Activated CD4-positive, alpha-beta memory T cell treated with anti-CD3 and anti-CD28 coated beads for 36 hours (primary cell): Measurements from ENCODE around the gene FAM47E. TPM values are rescaled to one million over a fixed set of nuclear protein-coding genes. Genes with fewer than 3 reads are reported as not detected.

ENCODE experiments used
- CTCF ChIA-PET: fragments of 350-600 bp; sonication (Branson Sonifier 250); formaldehyde crosslinking; loops from one replicate; lab custom pipeline; 2021; ENCODE audit warnings: antibody characterized with exemption, inconsistent platforms; lab: Charles Lee
- POLR2A ChIA-PET: fragments of 350-600 bp; sonication (Branson Sonifier 250); formaldehyde crosslinking; loops from one replicate; lab custom pipeline; 2021; ENCODE audit warnings: antibody characterized with exemption; lab: Charles Lee
- DNase-seq: peaks from one replicate; pipeline ENCODE4 v3.0.0-alpha.2; 2020
- H3K27ac Mint-ChIP-seq: one replicate; pipeline ENCODE4 v1.8.0; 2021; ENCODE audit warnings: mixed read lengths
- H3K27me3 Mint-ChIP-seq: one replicate; pipeline ENCODE4 v1.8.0; 2021; ENCODE audit warnings: mixed read lengths
- H3K36me3 Mint-ChIP-seq: one replicate; pipeline ENCODE4 v1.8.0; 2021; ENCODE audit warnings: mixed read lengths
- H3K4me1 Mint-ChIP-seq: one replicate; pipeline ENCODE4 v1.8.0; 2021; ENCODE audit warnings: low read depth, mixed read lengths
- H3K4me3 Mint-ChIP-seq: one replicate; pipeline ENCODE4 v1.8.0; 2021; ENCODE audit warnings: mild to moderate bottlenecking, mixed read lengths
- H3K9me3 Mint-ChIP-seq: one replicate; pipeline ENCODE4 v1.8.0; 2021; ENCODE audit warnings: mixed read lengths
- intact Hi-C: fragments of 100-400 bp; cut with micrococcal nuclease; formaldehyde crosslinking; loops from one replicate; pipeline ENCODE4 v1.15.1; 2023
- total RNA-seq, 2 experiments: library from RNA; stranded (reverse); gene quantifications; one replicate each; pipeline ENCODE4 v1.2.3, GENCODE V29; 2021

Gene FAM47E
- total RNA-seq, 2 experiments from 2014 or later = not detected

- CTCF ChIA-PET = interaction anchor here (1.1 to 2.9 kb wide), 3 partner anchors 33 to 292 kb away, joined by 3 to 14 read pairs (median 5); no protein-coding TSS in a partner anchor
- H3K4me1 Mint-ChIP-seq = peaks cover 30% of the 10 kb centered on the region
- H3K36me3 Mint-ChIP-seq = no peaks in the 10 kb centered on the region
- peak; percentile 67 for DNase-seq
- intact Hi-C loops = loop anchor here (5.0 to 10.0 kb wide), 3 partner anchors 66 to 864 kb away; partner anchors contain the start of genes CCNI, NUP54, RCHY1 and THAP6
- H3K27me3 Mint-ChIP-seq = no peaks in the 10 kb centered on the region
- POLR2A ChIA-PET = no interaction called here
- no peaks in the 10 kb centered on the region for H3K9me3 Mint-ChIP-seq
- peak overlapping the region; percentile 68 for H3K4me3 Mint-ChIP-seq
- H3K27ac Mint-ChIP-seq = peak overlapping the region; percentile 44
Measured at GRCh38 chr4:76212851-76213414, 38.6 kb upstream of the FAM47E start.

- peaks cover 25% of the 10 kb centered on the region for H3K4me1 Mint-ChIP-seq
- no peaks in the 10 kb centered on the region for H3K9me3 Mint-ChIP-seq
- H3K36me3 Mint-ChIP-seq = no peaks in the 10 kb centered on the region
- H3K4me3 Mint-ChIP-seq = peak within 1 kb of the TSS; percentile 70
- ChIA-PET CTCF (interaction anchor here (1.1 to 2.9 kb wide), 3 partner anchors 34 to 291 kb away, joined by 3 to 14 read pairs (median 5); no protein-coding TSS in a partner anchor), POLR2A (no interaction called here)
- peak within 1 kb of the TSS; percentile 44 for H3K27ac Mint-ChIP-seq
- no peaks in the 10 kb centered on the region for H3K27me3 Mint-ChIP-seq
- intact Hi-C loops = loop anchor here (1.0 to 10.0 kb wide), 4 partner anchors 66 to 864 kb away; partner anchors contain the start of genes CCNI, NUP54, RCHY1 and THAP6
- peak; percentile 75 for DNase-seq
Measured at GRCh38 chr4:76213415-76214176, 37.9 kb upstream of the FAM47E start, which contains the start of gene SCARB2. SCARB2 (minus strand) TSS chr4:76213824; CDS start chr4:76213543, 281 bp downstream.

DNA sequence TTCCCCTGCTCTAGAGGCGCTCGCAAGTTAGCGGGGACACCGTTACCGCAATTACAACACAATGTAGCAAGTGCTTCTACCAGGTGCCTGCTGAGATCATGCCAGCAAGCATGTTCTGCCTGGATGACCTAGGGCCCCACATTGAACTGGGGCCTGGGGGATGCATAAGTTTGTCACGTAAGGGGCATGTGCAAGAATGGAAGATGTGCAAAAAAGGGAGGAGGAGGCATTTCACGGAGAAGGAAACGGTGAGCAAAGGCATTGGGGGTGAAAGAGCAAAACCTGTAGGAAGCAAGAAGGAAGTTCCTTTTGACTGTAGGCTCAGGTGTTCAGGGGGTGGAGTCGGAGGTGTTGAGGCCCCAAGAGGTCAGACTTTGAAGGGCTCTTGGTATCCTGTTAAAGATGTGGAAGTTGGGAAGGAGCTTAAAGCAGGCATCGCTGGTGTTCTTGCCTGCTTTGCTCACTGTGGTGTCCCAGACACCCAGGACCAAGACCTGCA, 37.3 kb upstream of the FAM47E start:
- Mint-ChIP-seq H3K36me3 (no peaks in the 10 kb centered on the region), H3K27ac (peak overlapping the region; percentile 30), H3K9me3 (no peaks in the 10 kb centered on the region), H3K4me1 (peaks cover 22% of the 10 kb centered on the region), H3K27me3 (no peaks in the 10 kb centered on the region), H3K4me3 (peak overlapping the region; percentile 70)
- intact Hi-C loops = loop anchor here (1.0 to 10.0 kb wide), 4 partner anchors 67 to 863 kb away; partner anchors contain the start of genes CCNI, NUP54, RCHY1 and THAP6
- ChIA-PET CTCF (interaction anchor here (1.2 to 2.9 kb wide), 3 partner anchors 34 to 164 kb away, joined by 4 to 14 read pairs (median 5); no protein-coding TSS in a partner anchor), POLR2A (no interaction called here)
- no peak for DNase-seq

DNA sequence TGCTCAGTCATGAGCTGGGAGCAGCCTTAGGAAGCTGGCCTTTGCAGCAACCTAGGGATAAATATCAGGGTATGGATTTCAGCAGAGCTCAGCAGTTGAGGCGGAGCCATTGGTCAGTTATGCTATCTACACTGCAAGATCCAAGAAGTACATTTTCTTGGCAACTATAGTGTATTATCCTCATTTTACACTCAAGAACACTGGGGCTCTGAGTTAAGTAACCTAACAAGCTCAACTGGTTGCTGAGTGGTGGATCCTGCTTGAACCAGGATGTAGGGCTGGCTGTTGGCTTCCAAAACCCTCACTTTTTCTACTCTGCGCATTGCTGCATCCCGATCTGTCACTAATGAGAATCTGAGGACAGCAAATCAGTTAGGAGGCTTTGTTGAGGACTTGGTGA, 36.4 kb upstream of the FAM47E start:
- intact Hi-C loops = loop anchor here (10.0 kb wide), 1 partner anchor 700 kb away; the partner anchor contains the start of genes RCHY1 and THAP6
- peaks cover 22% of the 10 kb centered on the region for H3K4me1 Mint-ChIP-seq
- no peak overlapping the region for H3K4me3 Mint-ChIP-seq
- H3K9me3 Mint-ChIP-seq = no peaks in the 10 kb centered on the region
- no peaks in the 10 kb centered on the region for H3K36me3 Mint-ChIP-seq
- no peak for DNase-seq
- no peaks in the 10 kb centered on the region for H3K27me3 Mint-ChIP-seq
- ChIA-PET POLR2A (no interaction called here), CTCF (interaction anchor here (1.2 to 2.9 kb wide), 2 partner anchors 35 to 162 kb away, joined by 4 to 14 read pairs; no protein-coding TSS in a partner anchor)
- no peak overlapping the region for H3K27ac Mint-ChIP-seq

DNA sequence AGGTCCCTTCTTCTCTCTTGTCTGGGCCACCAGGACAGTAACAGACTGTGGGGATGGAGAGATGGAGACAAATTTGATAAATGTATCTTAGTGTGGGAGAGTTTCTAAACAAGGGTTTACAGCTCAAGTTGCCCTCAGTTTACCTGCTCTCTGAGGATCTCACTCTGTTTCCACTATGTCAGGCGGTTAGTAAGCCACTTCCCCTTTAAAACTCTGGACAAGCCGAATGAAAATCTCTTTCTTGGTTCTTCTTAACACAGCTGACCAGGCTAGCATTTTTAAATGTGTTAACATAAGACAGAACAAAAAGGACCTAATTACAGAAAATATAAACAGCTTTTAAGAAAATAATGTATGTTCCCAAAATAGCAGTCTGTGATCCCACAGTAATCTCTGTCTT, 35.0 kb upstream of the FAM47E start:
- Mint-ChIP-seq H3K36me3 (no peaks in the 10 kb centered on the region), H3K4me3 (no peak overlapping the region), H3K27ac (no peak overlapping the region), H3K27me3 (no peaks in the 10 kb centered on the region), H3K9me3 (no peaks in the 10 kb centered on the region), H3K4me1 (peaks cover 22% of the 10 kb centered on the region)
- intact Hi-C loops = loop anchor here (10.0 kb wide), 1 partner anchor 702 kb away; the partner anchor contains the start of genes RCHY1 and THAP6
- POLR2A ChIA-PET = no interaction called here
- no peak for DNase-seq
- CTCF ChIA-PET = interaction anchor here (1.0 to 1.1 kb wide), 2 partner anchors 37 to 215 kb away, joined by 3 to 4 read pairs; no protein-coding TSS in a partner anchor

DNA sequence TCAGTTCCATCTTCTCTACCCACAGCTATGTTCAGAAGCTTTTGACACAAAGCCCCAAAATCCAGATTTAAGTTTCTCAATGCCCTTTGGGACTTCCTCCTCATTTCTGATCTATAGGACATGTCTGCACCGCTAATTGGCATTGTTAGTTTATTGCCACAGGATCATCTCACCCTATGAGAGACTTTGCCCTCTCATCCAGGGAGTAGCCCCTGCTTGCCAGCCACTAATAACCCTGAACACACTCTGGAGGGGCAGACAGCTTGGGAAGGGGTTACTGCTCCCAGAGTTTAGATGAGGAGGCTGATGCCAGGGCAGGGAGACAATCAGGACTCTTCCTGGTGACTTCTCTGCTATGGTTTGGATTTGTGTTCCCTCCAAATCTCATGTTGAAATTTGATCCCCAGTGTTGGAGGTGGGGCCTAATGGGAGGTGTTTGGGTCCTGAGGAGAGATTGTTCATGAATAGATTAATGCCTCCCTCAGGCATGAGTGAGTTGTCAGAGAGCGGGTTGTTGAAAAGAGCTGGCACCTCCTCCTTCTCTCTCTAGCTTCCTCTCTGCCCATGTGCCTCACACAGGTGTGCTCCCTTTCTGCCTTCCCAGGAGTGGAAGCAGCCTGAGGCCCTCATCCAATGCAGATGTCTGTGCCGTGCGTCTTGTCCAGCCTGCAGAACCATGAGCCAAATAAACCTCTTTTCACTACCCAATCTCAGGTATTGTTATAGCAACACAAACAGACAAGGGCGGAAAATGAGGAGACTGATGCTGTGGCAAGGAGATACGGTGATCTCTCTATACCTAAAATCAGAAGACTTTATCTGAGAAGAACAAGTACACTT, 34.3 kb upstream of the FAM47E start:
- Mint-ChIP-seq H3K27me3 (no peaks in the 10 kb centered on the region), H3K9me3 (no peaks in the 10 kb centered on the region), H3K4me1 (peaks cover 18% of the 10 kb centered on the region), H3K36me3 (no peaks in the 10 kb centered on the region), H3K4me3 (no peak overlapping the region), H3K27ac (no peak overlapping the region)
- intact Hi-C loops = loop anchor here (10.0 kb wide), 1 partner anchor 702 kb away; the partner anchor contains the start of genes RCHY1 and THAP6
- POLR2A ChIA-PET = no interaction called here
- DNase-seq = no peak
- CTCF ChIA-PET = interaction anchor here (0.6 to 1.1 kb wide), 3 partner anchors 38 to 214 kb away, joined by 3 to 4 read pairs (median 3); no protein-coding TSS in a partner anchor

DNA sequence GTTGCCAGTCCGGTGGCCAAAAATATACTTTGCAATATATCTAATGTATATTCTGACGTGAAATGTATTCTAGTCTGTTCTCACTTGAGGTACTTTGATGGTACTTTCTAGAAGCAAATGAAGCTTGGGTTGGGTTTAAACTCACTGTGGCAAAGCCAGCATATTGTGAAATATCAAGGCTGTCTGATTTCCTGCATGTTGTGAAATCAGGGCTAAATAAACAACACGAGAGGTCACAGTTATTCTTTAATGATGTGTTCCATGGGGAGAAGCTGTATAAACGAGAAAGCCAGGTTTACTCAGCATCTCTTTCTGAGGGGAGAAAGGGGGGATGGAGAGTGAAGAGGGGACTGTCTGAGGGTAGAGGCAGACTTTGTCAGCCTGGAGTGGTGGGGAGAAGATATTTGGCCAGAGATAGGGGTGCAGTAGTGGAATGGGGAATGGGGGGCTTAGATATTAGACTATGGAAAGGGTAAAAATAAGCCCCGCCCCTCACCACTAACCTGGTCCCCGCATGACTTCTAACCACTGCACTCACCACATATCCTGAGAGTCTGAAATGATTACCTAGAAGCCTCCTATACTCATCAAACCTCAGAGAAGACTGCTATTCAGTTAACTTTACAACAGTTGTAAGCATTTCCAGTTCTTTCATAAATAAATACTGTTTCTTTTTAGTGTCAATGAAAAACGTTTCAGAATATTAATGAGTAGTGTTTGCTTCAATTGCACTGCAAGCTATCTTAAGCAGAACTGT, 32.0 kb upstream of the FAM47E start:
- H3K27ac Mint-ChIP-seq = no peak overlapping the region
- DNase-seq = no peak
- POLR2A ChIA-PET = no interaction called here
- no peaks in the 10 kb centered on the region for H3K9me3 Mint-ChIP-seq
- H3K27me3 Mint-ChIP-seq = no peaks in the 10 kb centered on the region
- CTCF ChIA-PET = interaction anchor here (0.7 to 1.5 kb wide), 2 partner anchors 39 to 158 kb away, joined by 3 read pairs; no protein-coding TSS in a partner anchor
- H3K4me3 Mint-ChIP-seq = no peak overlapping the region
- intact Hi-C loops = loop anchor here (10.0 kb wide), 1 partner anchor 705 kb away; the partner anchor contains the start of genes RCHY1 and THAP6
- peaks cover 3% of the 10 kb centered on the region for H3K4me1 Mint-ChIP-seq
- no peaks in the 10 kb centered on the region for H3K36me3 Mint-ChIP-seq

GRCh38 chr4:76224171-76224570, 27.4 kb upstream of the FAM47E start:
- ChIA-PET POLR2A (no interaction called here), CTCF (interaction anchor here (1.5 kb wide), 1 partner anchor 45 kb away, joined by 5 read pairs; no protein-coding TSS in a partner anchor)
- peaks cover 10% of the 10 kb centered on the region for H3K36me3 Mint-ChIP-seq
- H3K4me1 Mint-ChIP-seq = no peaks in the 10 kb centered on the region
- peaks cover 7% of the 10 kb centered on the region for H3K9me3 Mint-ChIP-seq
- no peak overlapping the region for H3K4me3 Mint-ChIP-seq
- peaks cover 3% of the 10 kb centered on the region for H3K27me3 Mint-ChIP-seq
- no peak for DNase-seq
- no peak overlapping the region for H3K27ac Mint-ChIP-seq
- intact Hi-C loops = no loop called here

DNA sequence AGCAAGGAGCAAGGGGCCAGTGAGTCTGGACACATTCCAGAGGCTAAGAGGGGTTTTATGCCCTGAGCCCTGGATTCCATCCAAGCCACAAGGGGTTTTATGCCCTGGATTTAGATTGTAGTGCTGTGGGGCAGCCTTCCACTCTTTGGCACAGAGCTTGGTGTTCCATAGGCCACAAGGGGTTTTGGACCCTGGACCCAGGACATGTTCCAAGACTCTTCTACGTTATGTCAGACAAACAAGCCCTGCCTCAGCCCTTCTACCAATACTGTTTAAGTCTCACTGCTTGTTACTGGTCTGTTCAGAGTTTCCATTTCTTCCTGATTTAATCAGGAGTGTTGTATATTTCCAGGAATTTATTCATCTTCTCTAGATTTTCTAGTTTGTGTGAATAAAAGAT, 25.1 kb upstream of the FAM47E start:
- no peak overlapping the region for H3K4me3 Mint-ChIP-seq
- ChIA-PET POLR2A (no interaction called here), CTCF (no interaction called here)
- intact Hi-C loops = no loop called here
- no peak overlapping the region for H3K27ac Mint-ChIP-seq
- peaks cover 12% of the 10 kb centered on the region for H3K9me3 Mint-ChIP-seq
- no peaks in the 10 kb centered on the region for H3K4me1 Mint-ChIP-seq
- H3K27me3 Mint-ChIP-seq = peaks cover 6% of the 10 kb centered on the region
- peaks cover 11% of the 10 kb centered on the region for H3K36me3 Mint-ChIP-seq
- no peak for DNase-seq

GRCh38 chr4:76232681-76233080, 18.8 kb upstream of the FAM47E start:
- intact Hi-C loops = no loop called here
- Mint-ChIP-seq H3K9me3 (peaks cover 16% of the 10 kb centered on the region), H3K4me1 (no peaks in the 10 kb centered on the region), H3K27me3 (peaks cover 6% of the 10 kb centered on the region), H3K36me3 (peaks cover 11% of the 10 kb centered on the region), H3K27ac (no peak overlapping the region), H3K4me3 (no peak overlapping the region)
- ChIA-PET CTCF (interaction anchor here (1.8 kb wide), 1 partner anchor 53 kb away, joined by 3 read pairs; no protein-coding TSS in a partner anchor), POLR2A (no interaction called here)
- no peak for DNase-seq
